ENCODE results near the gene ICOS. TPM values are rescaled to one million over a fixed set of nuclear protein-coding genes. Genes with fewer than 3 reads are reported as not detected.
A peak's percentile ranks its signal among the peaks of the same experiment; 100 is the strongest.

Gene ICOS
- total and polyA plus RNA-seq, 9 of the 15 experiments (the other 6 are each of a cell fraction or from before 2014, with no cell fraction given), result not detected

- ATAC-seq (0 out of 3 replicates have a peak, but pooled peaks have one; percentile 38), DNase-seq (ENCODE audit: extremely low read depth in 1 of 4, low spot score in 3 of 4) (peak; percentile 1 to 34 (median 20)), FAIRE-seq (peak; percentile 23)
- ChIA-PET CTCF (ENCODE audit: low intra/inter-chr PET ratio) (no interaction called here), POLR2A (no interaction called here)
- H3K79me2 ChIP-seq (ENCODE audit: control insufficient read depth, insufficient read depth, low read length), result no peaks in the 10 kb centered on the region
- no peak overlapping the region for H3K4me2 ChIP-seq (ENCODE audit: insufficient read depth, low read length)
- BruUV-seq (replicated peaks), result no TSS peak
- no peaks in the 10 kb centered on the region for H4K20me1 ChIP-seq (replicated peaks; ENCODE audit: control insufficient read depth, insufficient read depth, low read length)
- H2AFZ ChIP-seq (ENCODE audit: low read depth, low read length), result no peak overlapping the region
- no peaks in the 10 kb centered on the region for H3K9me3 ChIP-seq (replicated peaks; ENCODE audit: control insufficient read depth, insufficient read depth, low read depth, low read length)
- no peak overlapping the region for H3K27ac ChIP-seq (ENCODE audit: extremely low read depth, low read depth, low read length)
- H3K9ac ChIP-seq (ENCODE audit: insufficient read depth in 1 of 2, low read depth in 2 of 2, low read length in 2 of 2), result no peak overlapping the region
- H3K36me3 ChIP-seq (ENCODE audit: control insufficient read depth, insufficient read depth, low read length), result no peaks in the 10 kb centered on the region
- H3K4me3 ChIP-seq, result no peak overlapping the region
- TF ChIP-seq ZNF41 (CRISPR knock-in tag; conservative IDR thresholded peaks at IDR 0.05), result no peak
- no peak for TF ChIP-seq ZNF668 (CRISPR knock-in tag; IDR thresholded peaks at IDR 0.05)
- no peaks in the 10 kb centered on the region for H3K4me1 ChIP-seq (replicated peaks in 1 of 2; ENCODE audit: control insufficient read depth in 2 of 2, insufficient read depth in 2 of 2, low read length in 2 of 2)
- H3K27me3 ChIP-seq (ENCODE audit: control insufficient read depth in 2 of 2, insufficient read depth in 2 of 2, low read length in 2 of 2), result no peaks in the 10 kb centered on the region; a peak in 2 of 5 replicates
- H3K9me1 ChIP-seq (ENCODE audit: control insufficient read depth, insufficient read depth, low read length), result no peaks in the 10 kb centered on the region
- in situ Hi-C loops (cut with MboI) (no loop called here), intact Hi-C loops (cut with micrococcal nuclease) (no loop called here)
- WGBS (ENCODE audit: insufficient coverage, low coverage, missing lambda C conversion rate), result 0% methylated on average over 6 of the region's 8 CpGs
Observed at GRCh38 chr2:203913947-203914346, 22.6 kb upstream of the ICOS start.

- DNase-seq (ENCODE audit: extremely low read depth in 1 of 4, low spot score in 3 of 4) (no peak), ATAC-seq (no peak), FAIRE-seq (no peak)
- H2AFZ ChIP-seq (ENCODE audit: low read depth, low read length), result no peak overlapping the region
- no peaks in the 10 kb centered on the region for H3K36me3 ChIP-seq (ENCODE audit: control insufficient read depth, insufficient read depth, low read length)
- in situ Hi-C loops (cut with MboI), result no loop called here
- CTCF ChIA-PET (ENCODE audit: low intra/inter-chr PET ratio), result no interaction called here
- H3K4me1 ChIP-seq (replicated peaks in 1 of 2; ENCODE audit: control insufficient read depth in 2 of 2, insufficient read depth in 2 of 2, low read length in 2 of 2), result no peaks in the 10 kb centered on the region
- POLR2A ChIA-PET, result interaction anchor here (0.6 kb wide), 2 partner anchors 9 to 31 kb away, joined by 4 to 6 read pairs; no protein-coding TSS in a partner anchor
- H3K27ac ChIP-seq (ENCODE audit: extremely low read depth, low read depth, low read length), result no peak overlapping the region
- WGBS (ENCODE audit: insufficient coverage, low coverage, missing lambda C conversion rate), result 2% methylated on average over 8 of the region's 8 CpGs
- no peaks in the 10 kb centered on the region for H3K9me3 ChIP-seq (replicated peaks; ENCODE audit: control insufficient read depth, insufficient read depth, low read depth, low read length)
- no peaks in the 10 kb centered on the region; a peak in 2 of 5 replicates for H3K27me3 ChIP-seq (ENCODE audit: control insufficient read depth in 2 of 2, insufficient read depth in 2 of 2, low read length in 2 of 2)
- intact Hi-C loops (cut with micrococcal nuclease), result no loop called here
- no peak overlapping the region for H3K4me2 ChIP-seq (ENCODE audit: insufficient read depth, low read length)
- no TSS peak for BruUV-seq (replicated peaks)
- H3K9me1 ChIP-seq (ENCODE audit: control insufficient read depth, insufficient read depth, low read length), result no peaks in the 10 kb centered on the region
- no peaks in the 10 kb centered on the region for H4K20me1 ChIP-seq (replicated peaks; ENCODE audit: control insufficient read depth, insufficient read depth, low read length)
- H3K79me2 ChIP-seq (ENCODE audit: control insufficient read depth, insufficient read depth, low read length), result no peaks in the 10 kb centered on the region
- H3K4me3 ChIP-seq, result no peak overlapping the region
- H3K9ac ChIP-seq (ENCODE audit: insufficient read depth in 1 of 2, low read depth in 2 of 2, low read length in 2 of 2), result no peak overlapping the region
- TF ChIP-seq ZNF76 (CRISPR knock-in tag; IDR thresholded peaks at IDR 0.05; ENCODE audit: borderline replicate concordance), result no peak
- TF ChIP-seq, protein P1, sequence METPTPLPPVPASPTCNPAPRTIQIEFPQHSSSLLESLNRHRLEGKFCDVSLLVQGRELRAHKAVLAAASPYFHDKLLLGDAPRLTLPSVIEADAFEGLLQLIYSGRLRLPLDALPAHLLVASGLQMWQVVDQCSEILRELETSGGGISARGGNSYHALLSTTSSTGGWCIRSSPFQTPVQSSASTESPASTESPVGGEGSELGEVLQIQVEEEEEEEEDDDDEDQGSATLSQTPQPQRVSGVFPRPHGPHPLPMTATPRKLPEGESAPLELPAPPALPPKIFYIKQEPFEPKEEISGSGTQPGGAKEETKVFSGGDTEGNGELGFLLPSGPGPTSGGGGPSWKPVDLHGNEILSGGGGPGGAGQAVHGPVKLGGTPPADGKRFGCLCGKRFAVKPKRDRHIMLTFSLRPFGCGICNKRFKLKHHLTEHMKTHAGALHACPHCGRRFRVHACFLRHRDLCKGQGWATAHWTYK (CRISPR knock-in tag; IDR thresholded peaks at IDR 0.05), result no peak
- no peak for TF ChIP-seq E2F5 (CRISPR knock-in tag; IDR thresholded peaks at IDR 0.05)
- no peak for TF ChIP-seq ESRRA (IDR thresholded peaks at IDR 0.05; ENCODE audit: borderline replicate concordance, low read depth)
- no peak for TF ChIP-seq ZBTB7A (IDR thresholded peaks at IDR 0.05; ENCODE audit: borderline replicate concordance, control insufficient read depth, low read depth, low read length)
- TF ChIP-seq GTF2A2 (tag; IDR thresholded peaks at IDR 0.05), result no peak
- TF ChIP-seq ARHGAP35 (IDR thresholded peaks at IDR 0.05; ENCODE audit: partially characterized antibody), result no peak
- TF ChIP-seq CAMTA2 (CRISPR knock-in tag; conservative IDR thresholded peaks at IDR 0.05), result no peak
- TF ChIP-seq CHD4 (IDR thresholded peaks at IDR 0.05; ENCODE audit: insufficient read depth, insufficient replicate concordance, low read depth, low read length, poor library complexity, severe bottlenecking), result no peak
- TF ChIP-seq NR2C2 (CRISPR knock-in tag; IDR thresholded peaks at IDR 0.05), result no peak
- no peak for TF ChIP-seq NR2C2 (tag; IDR thresholded peaks at IDR 0.05)
- TF ChIP-seq ETS2 (tag; IDR thresholded peaks at IDR 0.05; ENCODE audit: borderline replicate concordance, poor library complexity, severe bottlenecking), result no peak
Observed at GRCh38 chr2:203914546-203915182, 21.9 kb upstream of the ICOS start.

Measured in K562 (cell line).